Stimulated activated CD8-positive, alpha-beta memory T cell treated with anti-CD3 and anti-CD28 coated beads, Interleukin-12 subunit alpha, Interleukin-12 subunit beta, amount 100 ng/mL, for 24 hours (primary cell): ENCODE results near the gene DBI.

Experiments
- DNase-seq: peaks from one replicate; pipeline ENCODE4 v3.0.0-alpha.2; 2020; ENCODE audit errors: extremely low read depth

Gene DBI

GRCh38 chr2:119366649-119367471 lies at the start of gene DBI, which contains the start of gene C2orf76:
TSS of gene DBI (plus strand) at chr2:119366977. CDS start at chr2:119367052, 75 bp downstream.
TSS of gene C2orf76 (minus strand) at chr2:119366834. CDS start at chr2:119339959, 26,875 bp downstream.
- peak; percentile 87 for DNase-seq

DNA sequence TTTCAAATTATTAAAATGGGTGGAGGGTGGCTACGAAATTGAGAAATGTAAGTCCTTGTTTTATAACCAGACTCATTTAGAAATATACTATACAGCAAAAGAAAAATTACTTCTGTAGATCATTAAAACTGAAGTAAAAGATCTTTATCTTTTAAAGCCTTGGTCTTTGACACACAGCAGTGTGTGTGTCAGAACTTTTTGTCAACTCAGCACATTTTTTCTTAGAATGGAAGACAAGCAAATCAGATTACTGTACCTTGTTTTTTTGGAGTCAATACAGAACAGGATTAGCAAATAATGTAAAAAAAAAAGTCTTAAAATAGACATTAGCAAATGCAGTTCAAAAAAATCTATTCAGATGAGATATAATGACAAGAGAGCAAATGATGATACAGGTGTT lies 49.2 kb upstream of the DBI start:
- no peak for DNase-seq

DNA sequence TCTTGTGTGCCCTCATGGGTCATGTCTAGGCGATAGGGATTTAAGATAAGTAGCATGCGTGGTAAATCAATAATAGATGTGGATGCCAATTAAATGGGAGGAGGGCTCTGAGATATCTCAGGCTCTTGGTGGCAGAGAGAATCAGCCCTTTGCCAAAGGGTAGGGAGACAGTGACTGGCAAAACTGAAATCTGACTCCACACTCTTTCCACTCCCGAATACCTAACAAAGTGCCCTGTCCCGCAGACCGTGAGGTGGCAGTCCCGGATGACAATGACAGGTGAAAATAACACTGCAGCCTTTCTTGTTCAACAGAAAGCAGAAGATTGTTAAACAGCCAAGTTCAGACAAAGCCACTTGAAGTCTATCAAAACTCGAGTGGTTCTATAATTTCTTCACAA lies 47.2 kb upstream of the DBI start:
- no peak for DNase-seq

- no peak for DNase-seq
Measured at GRCh38 chr2:119323459-119323858, 43.3 kb upstream of the DBI start.

- DNase-seq, result no peak
Measured at GRCh38 chr2:119324685-119325270, 42.0 kb upstream of the DBI start.

- no peak for DNase-seq
Measured at GRCh38 chr2:119326938-119327337, 39.8 kb upstream of the DBI start.

DNA sequence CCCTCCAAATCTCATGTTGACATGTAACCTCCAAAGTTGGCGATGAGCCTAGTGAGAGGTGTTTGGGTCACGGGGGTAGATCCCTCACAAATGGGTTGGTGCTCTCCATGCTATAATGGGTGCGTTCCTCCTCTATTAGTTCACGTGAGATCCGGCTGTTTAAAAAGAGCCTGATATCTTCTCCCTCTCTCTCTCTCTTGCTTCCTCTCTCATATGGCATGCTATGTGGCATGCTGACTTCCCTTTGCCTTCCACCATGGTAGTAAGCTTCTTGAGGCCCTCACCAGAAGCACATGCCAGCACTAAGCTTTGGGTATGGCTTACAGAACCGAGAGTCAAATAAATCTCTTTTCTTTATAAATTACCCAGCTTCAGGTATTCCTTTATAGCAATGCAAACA lies 39.3 kb upstream of the DBI start:
- no peak for DNase-seq

DNA sequence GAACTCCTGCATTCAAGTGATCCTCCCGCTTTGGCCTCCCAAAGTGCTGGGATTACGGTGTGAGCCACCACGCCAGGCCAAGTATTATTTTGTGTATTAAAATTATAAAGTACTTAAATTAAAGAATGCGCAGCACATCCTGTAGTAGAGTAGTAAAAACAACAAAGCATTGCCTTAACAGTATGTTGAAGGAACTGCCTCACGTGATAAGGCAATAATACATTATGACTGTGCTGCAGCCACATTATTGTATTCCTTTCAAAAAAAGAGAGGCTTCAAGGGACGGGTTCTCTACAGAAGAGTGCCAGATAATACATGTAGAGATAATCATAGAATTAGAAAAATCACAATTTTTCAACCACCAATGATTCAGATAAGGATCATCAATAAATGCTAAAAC lies 33.8 kb upstream of the DBI start:
- no peak for DNase-seq

- DNase-seq, result no peak
Measured at GRCh38 chr2:119333360-119333759, 33.4 kb upstream of the DBI start.

DNA sequence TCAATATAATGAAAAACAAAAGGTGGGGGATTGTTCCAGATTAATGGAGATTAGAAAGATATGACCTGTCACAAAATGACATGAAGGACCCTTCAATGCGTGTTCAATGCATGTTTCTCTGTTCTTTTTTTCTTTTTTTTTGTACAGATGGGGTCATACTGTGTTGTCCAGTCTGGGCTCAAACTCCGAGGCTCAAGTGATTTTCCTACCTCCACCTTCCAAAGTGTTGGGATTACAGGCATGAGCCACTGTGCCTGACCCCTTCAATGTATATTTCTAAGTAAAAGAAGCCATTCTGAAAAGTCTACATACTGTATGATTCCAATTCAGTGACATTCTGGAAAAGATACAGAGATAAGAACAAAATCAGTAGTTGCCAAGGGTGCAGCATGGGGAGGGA lies 32.9 kb upstream of the DBI start:
- DNase-seq, result no peak

DNA sequence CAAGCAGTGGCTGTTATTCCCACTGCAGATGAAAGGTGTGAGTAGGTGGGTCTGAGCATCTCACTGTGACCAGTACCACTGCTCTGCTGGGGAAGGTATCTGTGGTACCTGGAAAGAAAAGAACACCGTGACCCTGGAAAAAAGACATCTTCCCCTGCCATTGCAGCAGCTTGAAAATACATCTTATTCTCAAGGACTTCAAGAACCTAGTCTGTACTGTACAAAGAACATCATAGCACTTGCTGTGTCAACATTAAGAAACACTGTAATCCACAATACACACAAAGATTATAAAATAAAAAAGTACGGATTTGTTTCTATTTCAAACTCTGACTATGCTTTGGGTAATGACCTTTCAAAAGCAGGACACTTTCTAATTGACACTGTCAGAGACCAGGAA lies 29.0 kb upstream of the DBI start:
- DNase-seq, result no peak

DNA sequence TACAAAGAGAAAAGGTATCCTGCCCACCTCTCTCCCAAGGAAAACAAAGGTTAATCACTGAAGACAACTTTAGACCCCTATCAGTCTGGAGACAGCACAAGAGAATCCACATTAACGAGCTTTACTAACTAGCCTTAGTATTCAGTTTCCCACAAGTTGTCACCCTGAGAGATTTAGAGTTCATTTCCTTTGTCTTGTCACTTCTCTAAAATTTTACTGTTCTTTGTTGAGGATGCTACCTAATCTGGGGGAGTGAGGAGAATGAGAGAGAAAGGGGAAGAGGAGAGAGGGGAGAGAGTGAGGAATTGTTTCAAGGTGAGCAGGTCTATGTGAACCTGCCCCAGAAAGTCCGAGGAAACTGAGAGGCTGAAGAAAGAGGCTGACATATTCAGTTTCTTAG lies 28.5 kb upstream of the DBI start:
- no peak for DNase-seq

DNA sequence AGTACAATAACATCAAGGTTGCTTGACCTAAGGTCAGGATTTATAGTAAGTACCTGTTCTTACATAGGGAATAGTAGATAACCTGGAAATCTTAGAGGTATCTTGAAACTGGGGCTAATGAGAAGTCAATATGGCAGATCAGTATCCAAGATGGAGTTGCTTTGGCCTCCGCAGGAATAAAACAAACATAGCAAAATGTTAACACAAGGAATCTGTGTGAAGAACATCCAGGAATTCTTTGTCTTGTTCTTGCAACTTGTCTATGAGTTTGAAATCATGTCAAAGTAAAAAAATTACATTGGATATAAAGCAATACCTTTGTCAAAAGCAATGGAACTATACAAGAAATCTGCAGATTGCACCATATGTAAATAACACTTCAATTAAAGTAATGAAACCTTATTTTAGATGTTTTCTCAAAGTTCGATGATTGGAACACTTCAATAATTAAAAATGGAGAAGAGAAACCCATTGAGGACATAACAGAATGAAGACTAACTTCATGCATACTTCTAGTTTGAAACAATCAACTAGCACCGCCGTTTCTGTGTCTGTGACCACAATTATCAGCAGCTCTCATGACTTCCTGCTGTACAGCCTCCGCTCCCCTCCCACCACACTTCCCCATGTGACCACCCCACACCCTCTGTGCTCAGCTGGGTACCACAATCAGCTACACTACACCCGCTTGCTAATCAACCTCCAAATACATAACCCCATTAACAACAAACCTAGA lies 27.8 kb upstream of the DBI start:
- DNase-seq, result peak; percentile 3

DNA sequence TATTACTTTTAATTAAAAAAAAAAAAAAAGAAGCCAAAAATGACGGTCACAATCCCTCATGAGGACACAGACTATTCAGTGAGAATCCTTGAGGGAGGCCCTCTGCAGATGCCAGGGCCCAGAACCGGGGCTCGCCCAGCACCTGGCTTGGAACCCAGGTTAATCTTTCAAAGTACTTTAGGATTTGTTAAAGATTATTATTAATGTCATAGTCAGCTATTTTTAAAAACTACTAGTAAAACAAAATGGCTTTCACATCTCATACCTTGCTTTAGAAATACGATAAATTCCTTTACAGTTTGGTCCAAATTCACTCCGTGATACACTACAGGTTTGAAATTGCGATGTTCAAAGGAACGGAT lies 27.2 kb upstream of the DBI start:
- DNase-seq, result no peak

DNA sequence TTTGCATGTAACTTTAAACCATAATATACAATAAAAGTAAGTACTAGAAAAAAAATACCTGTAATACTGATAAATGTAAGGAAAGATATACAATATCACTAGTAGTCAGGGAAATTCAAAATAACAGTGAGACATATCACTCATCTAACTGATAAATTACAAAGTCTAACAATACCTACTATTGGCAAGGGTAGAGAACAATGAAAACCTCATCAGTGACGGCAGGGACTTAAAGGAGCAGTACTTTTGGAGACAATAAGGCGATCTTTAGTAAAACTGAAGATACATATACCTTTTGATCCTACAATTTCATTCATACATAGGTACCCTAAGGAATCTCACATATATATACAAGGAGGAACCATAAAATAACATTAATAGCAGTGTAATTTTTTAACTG lies 25.1 kb upstream of the DBI start:
- no peak for DNase-seq

DNA sequence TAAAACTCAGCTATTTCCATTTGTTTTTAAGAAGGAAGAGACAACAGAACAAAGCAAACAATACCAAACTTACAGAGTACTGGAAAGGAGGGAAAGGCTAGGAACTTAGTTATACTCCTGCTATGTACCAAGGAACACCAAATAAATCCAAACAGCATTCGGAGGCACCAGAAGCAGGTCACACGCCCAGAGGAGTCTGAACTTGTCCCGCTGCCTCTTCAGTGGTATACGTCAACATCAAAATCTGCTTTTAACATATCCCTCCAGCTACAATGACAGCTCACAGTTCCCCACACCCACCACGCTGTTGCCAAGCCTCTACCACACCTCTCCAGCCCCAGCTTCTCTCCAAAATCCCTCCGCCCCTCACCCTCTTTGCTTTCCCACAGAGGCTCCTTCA lies 17.5 kb upstream of the DBI start:
- no peak for DNase-seq

- no peak for DNase-seq
Measured at GRCh38 chr2:119350311-119350998, 16.3 kb upstream of the DBI start.

- no peak for DNase-seq
Measured at GRCh38 chr2:119352357-119352756, 14.4 kb upstream of the DBI start.

GRCh38 chr2:119354860-119355259 lies 11.9 kb upstream of the DBI start:
- DNase-seq, result no peak

GRCh38 chr2:119359774-119360173 lies 7.0 kb upstream of the DBI start:
- DNase-seq, result no peak

GRCh38 chr2:119360423-119360966 lies 6.3 kb upstream of the DBI start:
- DNase-seq, result no peak

DNA sequence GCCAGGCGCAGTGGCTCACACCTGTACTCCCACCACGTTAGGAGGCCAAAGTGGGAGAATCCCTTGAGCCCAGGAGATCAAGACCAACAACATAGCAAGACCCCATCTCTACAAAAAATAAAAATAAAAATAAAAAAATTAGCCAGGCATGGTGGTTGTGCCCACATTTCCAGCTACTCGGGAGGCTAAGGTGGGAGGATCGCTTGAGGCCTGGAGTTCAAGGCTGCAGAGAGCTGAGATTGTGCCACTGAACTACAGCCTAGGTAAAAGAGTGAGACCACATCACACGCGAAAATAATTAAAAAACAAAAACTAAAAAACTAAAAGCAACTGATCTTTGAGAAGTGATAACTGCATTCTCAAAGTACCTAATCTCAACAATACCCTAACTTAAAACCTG lies 2.0 kb upstream of the DBI start:
- DNase-seq, result no peak
